IMR-90 (cell line): ENCODE results near the gene ADPRM. TPM values are rescaled to one million over a fixed set of nuclear protein-coding genes. Genes with fewer than 3 reads are reported as not detected.

Experiments used
- ATAC-seq: fragments of 200-7000 bp; cut with Tn5 transposase; 2 replicates; pipeline ENCODE4 v1.9.1; 2020; ENCODE audit warnings: low read depth, mild to moderate bottlenecking, moderate library complexity
- BruUV-seq: library from RNA; stranded (reverse); fragments of 400-500 nt; replicated peaks from 2 replicates; lab custom pipeline; 2021; lab: Mats Ljungman, UMichigan
- CTCF ChIA-PET: fragments of 300-600 bp; formaldehyde crosslinking; extraction: SDS; loops from one replicate; lab custom pipeline; 2021; ENCODE audit warnings: antibody characterized with exemption; lab: Yijun Ruan, JAX
- POLR2A ChIA-PET: fragments of 300-600 bp; sonication (Branson Sonifier 250); formaldehyde crosslinking; loops from one replicate; lab custom pipeline; 2022; ENCODE audit warnings: antibody characterized with exemption; ENCODE audit not compliant: unreplicated experiment; lab: Charles Lee
- DNase-seq: peaks from one replicate; pipeline ENCODE4 v3.0.0; 2013
- H2AFZ ChIP-seq: replicated peaks from 2 replicates; pipeline ENCODE3; 2013; ENCODE audit warnings: low read length, mild to moderate bottlenecking; ENCODE audit not compliant: poor library complexity
- H2AK5ac ChIP-seq: 2 replicates; pipeline ENCODE4 v1.6.1; 2013; ENCODE audit warnings: low read depth, low read length, inconsistent platforms
- H2AK9ac ChIP-seq: replicated peaks from 2 replicates; pipeline ENCODE3; 2013; ENCODE audit warnings: mild to moderate bottlenecking, low read depth, low read length, moderate library complexity; ENCODE audit not compliant: poor library complexity
- H2BK120ac ChIP-seq: 2 replicates; pipeline ENCODE4 v1.6.1; 2013; ENCODE audit warnings: low read depth, low read length, inconsistent platforms
- H2BK15ac ChIP-seq: 3 replicates; pipeline ENCODE4 v1.6.1; 2013; ENCODE audit warnings: low read depth, low read length, inconsistent platforms
- H2BK20ac ChIP-seq: 2 replicates; pipeline ENCODE4 v1.6.1; 2013; ENCODE audit warnings: low read depth, mild to moderate bottlenecking, inconsistent platforms, low read length, moderate library complexity
- H2BK5ac ChIP-seq: 2 replicates; pipeline ENCODE4 v1.6.1; 2013; ENCODE audit warnings: mild to moderate bottlenecking, low read depth, low read length, inconsistent platforms; ENCODE audit not compliant: poor library complexity, severe bottlenecking
- H3K14ac ChIP-seq: replicated peaks from 2 replicates; pipeline ENCODE4 v1.6.1; 2013; ENCODE audit warnings: low read depth, low read length, inconsistent platforms
- H3K18ac ChIP-seq: 2 replicates; pipeline ENCODE4 v1.6.1; 2013; ENCODE audit warnings: low read depth, low read length, control low read depth
- H3K23ac ChIP-seq: 2 replicates; pipeline ENCODE4 v1.6.1; 2013; ENCODE audit warnings: low read depth, low read length, inconsistent platforms
- H3K27ac ChIP-seq: 2 replicates; pipeline ENCODE4 v1.5.1; 2013; ENCODE audit warnings: mild to moderate bottlenecking, control low read depth, low read length; ENCODE audit not compliant: insufficient read depth
- H3K27me3 ChIP-seq: 2 replicates; pipeline ENCODE4 v1.6.1; 2013; ENCODE audit warnings: low read length; ENCODE audit not compliant: control insufficient read depth, insufficient read depth
- H3K36me3 ChIP-seq: 2 replicates; pipeline ENCODE4 v1.6.1; 2013; ENCODE audit warnings: low read length, mixed read lengths; ENCODE audit not compliant: control insufficient read depth, insufficient read depth
- H3K4ac ChIP-seq: 2 replicates; pipeline ENCODE4 v1.6.1; 2013; ENCODE audit warnings: low read depth, low read length, inconsistent platforms
- H3K4me1 ChIP-seq: 2 replicates; pipeline ENCODE4 v1.6.1; 2013; ENCODE audit warnings: low read length, mixed read lengths; ENCODE audit not compliant: control insufficient read depth, insufficient read depth
- H3K4me2 ChIP-seq: 2 replicates; pipeline ENCODE4 v1.6.1; 2013; ENCODE audit warnings: low read depth, mild to moderate bottlenecking, control low read depth, low read length, moderate library complexity
- H3K4me3 ChIP-seq: 2 replicates; pipeline ENCODE4 v1.5.1; 2013; ENCODE audit warnings: low read depth, mild to moderate bottlenecking, control low read depth, low read length, moderate library complexity; ENCODE audit not compliant: insufficient read depth
- H3K56ac ChIP-seq: 2 replicates; pipeline ENCODE4 v1.6.1; 2013; ENCODE audit warnings: low read length, inconsistent platforms; ENCODE audit not compliant: insufficient read depth; ENCODE audit errors: extremely low read depth
- H3K79me1 ChIP-seq, 2 experiments: 2 replicates each; pipeline ENCODE4 v1.6.1; 2013; ENCODE audit warnings: low read length in 2 of 2, inconsistent platforms in 1 of 2, low read depth in 1 of 2
- H3K9ac ChIP-seq: 2 replicates; pipeline ENCODE4 v1.6.1; 2013; ENCODE audit warnings: low read depth, low read length, control low read depth
- H3K9me1 ChIP-seq: 2 replicates; pipeline ENCODE4 v1.6.1; 2013; ENCODE audit warnings: low read length, inconsistent platforms; ENCODE audit not compliant: insufficient read depth
- H3K9me3 ChIP-seq: 2 replicates; pipeline ENCODE4 v1.6.1; 2013; ENCODE audit warnings: low read length; ENCODE audit not compliant: control insufficient read depth, insufficient read depth
- H4K20me1 ChIP-seq: 2 replicates; pipeline ENCODE4 v1.6.1; 2013; ENCODE audit warnings: low read length, inconsistent platforms; ENCODE audit not compliant: insufficient read depth
- H4K5ac ChIP-seq: 2 replicates; pipeline ENCODE4 v1.6.1; 2013; ENCODE audit warnings: mild to moderate bottlenecking, low read depth, low read length, control low read depth
- H4K8ac ChIP-seq, 2 experiments: 2 replicates each; pipeline ENCODE4 v1.6.1; 2013; ENCODE audit warnings: low read depth in 2 of 2, low read length in 2 of 2, control low read depth in 1 of 2, inconsistent platforms in 1 of 2
- H4K91ac ChIP-seq: 2 replicates; pipeline ENCODE4 v1.6.1; 2013; ENCODE audit warnings: low read depth, low read length, inconsistent platforms; ENCODE audit not compliant: insufficient read depth
- CEBPB ChIP-seq: IDR thresholded peaks from 2 replicates; pipeline ENCODE4 v1.6.1; 2012; ENCODE audit warnings: low read depth, low read length, improper control_type of control experiment
- MAZ ChIP-seq: IDR thresholded peaks from 2 replicates; pipeline ENCODE4 v1.6.1; 2012; ENCODE audit warnings: low read depth, mild to moderate bottlenecking, low read length, improper control_type of control experiment, moderate library complexity, borderline replicate concordance
- NFE2L2 ChIP-seq: fragments of 150-350 bp; IDR thresholded peaks from 2 replicates; pipeline ENCODE4 v1.6.1; 2016; ENCODE audit warnings: low read depth, mild to moderate bottlenecking, low read length
- RFX5 ChIP-seq: IDR thresholded peaks from 2 replicates; pipeline ENCODE4 v1.8.0; 2012; ENCODE audit warnings: low read depth, mild to moderate bottlenecking, low read length, moderate library complexity
- SMC3 ChIP-seq: fragments of 150-350 bp; IDR thresholded peaks from 2 replicates; pipeline ENCODE4 v1.6.1; 2016; ENCODE audit warnings: low read depth, mild to moderate bottlenecking, antibody characterized with exemption, low read length, moderate library complexity
- WGBS, 2 experiments: methylation state at CpG; one replicate each; pipeline versions ENCODE4 v1.1.5 to v1.1.7; 2013; ENCODE audit warnings: missing lambda C conversion rate in 2 of 2; ENCODE audit not compliant: insufficient read length in 1 of 2; ENCODE audit errors: extremely low coverage in 2 of 2; 5-methylcytosine and 5-hydroxymethylcytosine counted together
- dilution Hi-C: fragments of 300-500 bp; cut with HindIII; formaldehyde crosslinking; loops from one replicate; pipeline ENCODE4 v1.14.3; 2018; ENCODE audit warnings: low sequenced_read_pairs; ENCODE audit not compliant: unreplicated experiment
- in situ Hi-C: fragments of 300-500 bp; cut with MboI; formaldehyde crosslinking; loops from 3 replicates; pipeline ENCODE4 v1.14.3; 2019; ENCODE audit warnings: low sequenced_read_pairs, inconsistent platforms, mixed read lengths
- intact Hi-C: fragments of 100-400 bp; cut with micrococcal nuclease; formaldehyde crosslinking; loops from 2 replicates; pipeline ENCODE4 v1.10.0; 2022
- polyA plus RNA-seq, 3 experiments: library from polyadenylated mRNA; depleted of rRNA; stranded (reverse); fragments of >200 nt; gene quantifications; 2 replicates each; pipeline ENCODE4 v1.2.3, GENCODE V29; 2012; ENCODE audit warnings: low replicate concordance in 1 of 3
- total RNA-seq: library from RNA; depleted of rRNA; stranded (reverse); fragments of >200 nt; gene quantifications from 2 replicates; pipeline ENCODE4 v1.2.3, GENCODE V29; 2012
- TF ChIP-seq, protein P1 (sequence below): conservative IDR thresholded peaks from 2 replicates; pipeline ENCODE4 v1.5.1; 2012; ENCODE audit warnings: mild to moderate bottlenecking, low read depth, low read length, improper control_type of control experiment
- TF ChIP-seq, protein P2 (sequence below): fragments of 150-350 bp; IDR thresholded peaks from 2 replicates; pipeline ENCODE4 v1.6.1; 2016; ENCODE audit warnings: low read depth, mild to moderate bottlenecking, low read length, moderate library complexity, borderline replicate concordance
- TF ChIP-seq, protein P3 (sequence below): fragments of 150-350 bp; IDR thresholded peaks from 2 replicates; pipeline ENCODE4 v1.6.1; 2017; ENCODE audit warnings: mild to moderate bottlenecking, antibody characterized with exemption, low read length, low read depth

ADPRM gene
- total and polyA plus RNA-seq, 2 of the 4 experiments (the other 2 are of a cell fraction): 7.4 to 12.2 TPM

DNA sequence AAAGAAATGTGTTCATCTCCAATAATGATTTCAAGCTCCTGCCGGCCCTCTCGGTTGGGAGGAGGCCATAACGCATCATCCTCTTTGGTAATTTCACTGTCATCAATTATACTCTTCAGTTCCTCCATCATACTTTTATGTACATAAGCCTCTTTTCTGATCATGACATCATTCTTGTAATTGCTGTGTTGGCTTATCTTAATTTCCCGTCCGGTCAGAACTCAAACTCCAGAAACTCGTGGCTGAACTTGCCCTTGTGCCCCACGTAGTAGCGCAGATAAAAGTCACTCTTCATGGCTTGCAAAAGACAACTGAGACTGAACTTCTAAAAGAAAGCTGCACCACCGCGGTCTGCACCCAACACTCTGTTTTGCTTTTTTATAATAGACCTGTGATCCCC, 18.8 kb downstream of the ADPRM start:
- ATAC-seq: no peak

More for the DNA sequence above, 18.8 kb downstream of the ADPRM start:
- no TSS peak for BruUV-seq
- no peak overlapping the region for H3K27ac ChIP-seq
- no CpG with 5 or more reads among the region's 10 CpGs for WGBS, 2 experiments
- H3K4me2 ChIP-seq: no peak overlapping the region
- H3K36me3 ChIP-seq: peaks cover 11% of the 10 kb centered on the region
- ChIA-PET POLR2A (no interaction called here), CTCF (interaction anchor here (0.5 kb wide), 1 partner anchor 162 kb away, joined by 3 read pairs; no protein-coding TSS in a partner anchor)
- no peak overlapping the region for H2BK120ac ChIP-seq
- H4K20me1 ChIP-seq: no peaks in the 10 kb centered on the region
- DNase-seq: no peak
- no peak overlapping the region for H3K56ac ChIP-seq
- dilution Hi-C loops: no loop called here
- no peak overlapping the region for H2BK20ac ChIP-seq
- H4K8ac ChIP-seq: no peak overlapping the region
- no peak overlapping the region for H4K91ac ChIP-seq
- TF ChIP-seq SMC3 (no peak), CEBPB (no peak), RFX5 (no peak), MAZ (no peak), NFE2L2 (no peak)
- TF ChIP-seq, protein P1, sequence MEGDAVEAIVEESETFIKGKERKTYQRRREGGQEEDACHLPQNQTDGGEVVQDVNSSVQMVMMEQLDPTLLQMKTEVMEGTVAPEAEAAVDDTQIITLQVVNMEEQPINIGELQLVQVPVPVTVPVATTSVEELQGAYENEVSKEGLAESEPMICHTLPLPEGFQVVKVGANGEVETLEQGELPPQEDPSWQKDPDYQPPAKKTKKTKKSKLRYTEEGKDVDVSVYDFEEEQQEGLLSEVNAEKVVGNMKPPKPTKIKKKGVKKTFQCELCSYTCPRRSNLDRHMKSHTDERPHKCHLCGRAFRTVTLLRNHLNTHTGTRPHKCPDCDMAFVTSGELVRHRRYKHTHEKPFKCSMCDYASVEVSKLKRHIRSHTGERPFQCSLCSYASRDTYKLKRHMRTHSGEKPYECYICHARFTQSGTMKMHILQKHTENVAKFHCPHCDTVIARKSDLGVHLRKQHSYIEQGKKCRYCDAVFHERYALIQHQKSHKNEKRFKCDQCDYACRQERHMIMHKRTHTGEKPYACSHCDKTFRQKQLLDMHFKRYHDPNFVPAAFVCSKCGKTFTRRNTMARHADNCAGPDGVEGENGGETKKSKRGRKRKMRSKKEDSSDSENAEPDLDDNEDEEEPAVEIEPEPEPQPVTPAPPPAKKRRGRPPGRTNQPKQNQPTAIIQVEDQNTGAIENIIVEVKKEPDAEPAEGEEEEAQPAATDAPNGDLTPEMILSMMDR: no peak
- TF ChIP-seq, protein P2, sequence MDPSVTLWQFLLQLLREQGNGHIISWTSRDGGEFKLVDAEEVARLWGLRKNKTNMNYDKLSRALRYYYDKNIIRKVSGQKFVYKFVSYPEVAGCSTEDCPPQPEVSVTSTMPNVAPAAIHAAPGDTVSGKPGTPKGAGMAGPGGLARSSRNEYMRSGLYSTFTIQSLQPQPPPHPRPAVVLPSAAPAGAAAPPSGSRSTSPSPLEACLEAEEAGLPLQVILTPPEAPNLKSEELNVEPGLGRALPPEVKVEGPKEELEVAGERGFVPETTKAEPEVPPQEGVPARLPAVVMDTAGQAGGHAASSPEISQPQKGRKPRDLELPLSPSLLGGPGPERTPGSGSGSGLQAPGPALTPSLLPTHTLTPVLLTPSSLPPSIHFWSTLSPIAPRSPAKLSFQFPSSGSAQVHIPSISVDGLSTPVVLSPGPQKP: no peak
- TF ChIP-seq, protein P3, sequence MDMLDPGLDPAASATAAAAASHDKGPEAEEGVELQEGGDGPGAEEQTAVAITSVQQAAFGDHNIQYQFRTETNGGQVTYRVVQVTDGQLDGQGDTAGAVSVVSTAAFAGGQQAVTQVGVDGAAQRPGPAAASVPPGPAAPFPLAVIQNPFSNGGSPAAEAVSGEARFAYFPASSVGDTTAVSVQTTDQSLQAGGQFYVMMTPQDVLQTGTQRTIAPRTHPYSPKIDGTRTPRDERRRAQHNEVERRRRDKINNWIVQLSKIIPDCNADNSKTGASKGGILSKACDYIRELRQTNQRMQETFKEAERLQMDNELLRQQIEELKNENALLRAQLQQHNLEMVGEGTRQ: no peak
- H3K27me3 ChIP-seq: no peaks in the 10 kb centered on the region
- no peak overlapping the region for H3K9ac ChIP-seq
- no peaks in the 10 kb centered on the region; a peak in 1 of 4 replicates for H3K79me1 ChIP-seq
- H3K18ac ChIP-seq: no peak overlapping the region
- H3K9me1 ChIP-seq: no peaks in the 10 kb centered on the region
- no peak overlapping the region for H2BK5ac ChIP-seq
- H2BK15ac ChIP-seq: no peak overlapping the region
- H3K4me1 ChIP-seq: no peaks in the 10 kb centered on the region
- no peak overlapping the region for H2AFZ ChIP-seq
- in situ Hi-C loops: no loop called here
- intact Hi-C loops: no loop called here
- H2AK5ac ChIP-seq: no peak overlapping the region
- H4K5ac ChIP-seq: no peak overlapping the region
- H2AK9ac ChIP-seq: no peak overlapping the region
- H3K9me3 ChIP-seq: no peaks in the 10 kb centered on the region
- no peak overlapping the region for H3K23ac ChIP-seq
- H3K4me3 ChIP-seq: no peak overlapping the region
- no peak overlapping the region for H3K14ac ChIP-seq
- H3K4ac ChIP-seq: no peak overlapping the region
